Nephron progenitor cell (in vitro differentiated cells): Measurements from ENCODE around the gene SLC26A1.

ENCODE experiments used
- DNase-seq: peaks from one replicate; pipeline ENCODE4 v3.0.0; 2021
- H3K27ac Mint-ChIP-seq: 2 replicates; pipeline ENCODE4 v1.8.0; 2021; ENCODE audit warnings: mild to moderate bottlenecking, moderate library complexity, mixed read lengths
- H3K27me3 Mint-ChIP-seq: 2 replicates; pipeline ENCODE4 v1.8.0; 2021; ENCODE audit warnings: mild to moderate bottlenecking, low read depth, mixed read lengths; ENCODE audit not compliant: poor library complexity
- H3K36me3 Mint-ChIP-seq: 2 replicates; pipeline ENCODE4 v1.8.0; 2021; ENCODE audit warnings: low read depth, mixed read lengths
- H3K4me1 Mint-ChIP-seq: 2 replicates; pipeline ENCODE4 v1.8.0; 2021; ENCODE audit warnings: mixed read lengths
- H3K4me3 Mint-ChIP-seq: 2 replicates; pipeline ENCODE4 v1.8.0; 2021; ENCODE audit warnings: mild to moderate bottlenecking, moderate library complexity, mixed read lengths
- H3K9me3 Mint-ChIP-seq: 2 replicates; pipeline ENCODE4 v1.8.0; 2021; ENCODE audit warnings: mild to moderate bottlenecking, moderate library complexity, mixed read lengths
- CTCF ChIP-seq: fragments of 200-600 bp; sonication (generic); IDR thresholded peaks from 2 replicates; pipeline ENCODE4 v1.5.0; 2021; ENCODE audit warnings: antibody characterized with exemption

Gene SLC26A1

GRCh38 chr4:1035510-1035909 lies 42.3 kb upstream of the SLC26A1 start:
- no peak for DNase-seq
- H3K9me3 Mint-ChIP-seq: no peaks in the 10 kb centered on the region
- H3K4me1 Mint-ChIP-seq: peaks cover 31% of the 10 kb centered on the region
- H3K27me3 Mint-ChIP-seq: no peaks in the 10 kb centered on the region
- H3K27ac Mint-ChIP-seq: no peak overlapping the region
- H3K4me3 Mint-ChIP-seq: no peak overlapping the region
- TF ChIP-seq CTCF: no peak
- no peaks in the 10 kb centered on the region for H3K36me3 Mint-ChIP-seq

DNA sequence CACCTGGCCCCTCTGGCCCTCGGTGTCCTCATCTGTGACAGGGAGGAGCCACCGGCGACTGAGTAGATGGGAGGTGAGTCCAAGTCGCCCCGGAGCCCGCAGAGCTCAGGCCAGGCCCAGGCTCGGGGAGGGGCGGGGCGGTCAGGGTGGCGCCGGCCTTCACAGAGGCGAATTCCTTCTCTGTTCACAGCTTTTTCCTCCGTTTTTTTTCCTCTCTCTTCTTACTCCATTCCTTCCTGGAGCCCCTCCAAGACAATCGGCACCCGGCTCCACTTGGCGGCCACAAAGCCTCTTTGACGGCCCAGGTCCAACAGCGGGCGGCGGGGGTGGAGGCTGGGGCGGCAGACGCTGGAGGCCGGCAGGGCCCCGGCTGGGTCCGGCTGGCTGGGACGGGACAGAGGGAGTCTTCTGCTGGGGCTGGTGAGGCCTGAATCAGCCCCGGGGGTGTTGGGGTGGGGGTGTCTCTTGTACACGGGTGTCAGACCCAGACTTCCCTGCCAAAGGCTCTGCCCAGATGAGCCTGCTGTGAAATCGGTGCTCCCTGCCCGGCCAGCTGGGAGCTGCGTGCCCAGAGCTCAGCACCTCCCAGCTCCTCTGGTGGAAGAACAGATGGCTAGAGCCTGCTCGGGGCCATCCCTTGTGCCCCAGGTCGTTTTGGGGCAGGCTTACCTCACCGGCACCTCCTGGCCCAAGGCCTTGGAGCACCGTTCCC lies 40.8 kb upstream of the SLC26A1 start:
- no peak for TF ChIP-seq CTCF
- Mint-ChIP-seq H3K27me3 (no peaks in the 10 kb centered on the region), H3K9me3 (no peaks in the 10 kb centered on the region), H3K4me3 (no peak overlapping the region), H3K36me3 (no peaks in the 10 kb centered on the region), H3K27ac (no peak overlapping the region), H3K4me1 (peaks cover 17% of the 10 kb centered on the region)
- DNase-seq: no peak

DNA sequence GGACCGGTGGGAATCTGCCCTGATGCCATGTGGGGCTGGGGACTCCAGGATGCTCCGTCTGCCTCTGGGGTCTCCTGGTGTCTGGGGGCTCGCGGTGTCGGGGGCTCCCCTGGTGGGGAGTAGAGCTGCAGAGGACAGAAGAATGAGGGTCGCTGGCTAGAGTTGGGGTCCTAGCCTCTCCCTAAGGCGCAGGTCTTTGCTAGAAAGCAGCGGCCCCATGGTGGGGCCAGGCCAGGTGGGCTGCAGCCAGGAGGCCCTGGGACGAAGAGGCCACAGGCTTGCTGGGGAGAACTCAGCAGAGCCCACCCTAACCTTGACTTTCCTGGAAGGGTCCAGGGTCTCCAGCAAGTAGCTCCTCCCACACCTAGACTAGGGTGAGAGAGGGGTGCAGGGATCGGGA lies 39.7 kb upstream of the SLC26A1 start:
- Mint-ChIP-seq H3K4me3 (no peak overlapping the region), H3K36me3 (no peaks in the 10 kb centered on the region), H3K4me1 (peaks cover 14% of the 10 kb centered on the region), H3K27ac (no peak overlapping the region), H3K9me3 (no peaks in the 10 kb centered on the region), H3K27me3 (no peaks in the 10 kb centered on the region)
- no peak for DNase-seq
- no peak for TF ChIP-seq CTCF

GRCh38 chr4:1031956-1032795 lies 39.0 kb upstream of the SLC26A1 start:
- no peaks in the 10 kb centered on the region for H3K9me3 Mint-ChIP-seq
- H3K27ac Mint-ChIP-seq: no peak overlapping the region
- no peak for DNase-seq
- H3K27me3 Mint-ChIP-seq: no peaks in the 10 kb centered on the region
- no peaks in the 10 kb centered on the region for H3K36me3 Mint-ChIP-seq
- H3K4me1 Mint-ChIP-seq: peaks cover 19% of the 10 kb centered on the region
- TF ChIP-seq CTCF: no peak
- no peak overlapping the region for H3K4me3 Mint-ChIP-seq

DNA sequence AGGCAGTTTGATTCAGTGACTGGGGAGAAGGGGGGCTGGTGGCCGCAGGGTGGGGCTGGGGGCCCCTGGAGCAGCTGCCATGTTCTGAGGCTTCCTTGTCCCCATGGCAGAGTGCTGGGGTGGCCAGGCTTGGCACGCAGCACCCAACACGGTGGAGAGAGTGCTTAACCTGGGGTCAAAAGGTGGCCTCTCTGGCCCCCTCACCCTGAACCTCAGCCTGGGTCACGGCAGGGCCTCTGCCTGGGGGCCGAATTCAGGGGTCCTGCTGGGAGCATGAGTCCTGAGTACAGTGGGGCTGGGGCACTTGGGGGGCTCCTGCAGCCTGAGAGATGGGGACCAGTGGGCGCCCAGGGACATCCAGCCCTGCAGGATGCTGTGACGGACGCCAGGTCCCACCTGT lies 38.1 kb upstream of the SLC26A1 start:
- Mint-ChIP-seq H3K9me3 (no peaks in the 10 kb centered on the region), H3K36me3 (no peaks in the 10 kb centered on the region), H3K27me3 (no peaks in the 10 kb centered on the region), H3K4me1 (peaks cover 25% of the 10 kb centered on the region), H3K27ac (no peak overlapping the region), H3K4me3 (no peak overlapping the region)
- DNase-seq: no peak
- no peak for TF ChIP-seq CTCF

- H3K27me3 Mint-ChIP-seq: no peaks in the 10 kb centered on the region
- H3K27ac Mint-ChIP-seq: no peak overlapping the region
- H3K4me1 Mint-ChIP-seq: peaks cover 32% of the 10 kb centered on the region
- DNase-seq: no peak
- no peak overlapping the region for H3K4me3 Mint-ChIP-seq
- H3K9me3 Mint-ChIP-seq: no peaks in the 10 kb centered on the region
- peaks cover 7% of the 10 kb centered on the region for H3K36me3 Mint-ChIP-seq
- no peak for TF ChIP-seq CTCF
Measured at GRCh38 chr4:1030559-1030958, 37.4 kb upstream of the SLC26A1 start.
